ENCODE results near the gene GPR173.

The GPR173 gene

DNA sequence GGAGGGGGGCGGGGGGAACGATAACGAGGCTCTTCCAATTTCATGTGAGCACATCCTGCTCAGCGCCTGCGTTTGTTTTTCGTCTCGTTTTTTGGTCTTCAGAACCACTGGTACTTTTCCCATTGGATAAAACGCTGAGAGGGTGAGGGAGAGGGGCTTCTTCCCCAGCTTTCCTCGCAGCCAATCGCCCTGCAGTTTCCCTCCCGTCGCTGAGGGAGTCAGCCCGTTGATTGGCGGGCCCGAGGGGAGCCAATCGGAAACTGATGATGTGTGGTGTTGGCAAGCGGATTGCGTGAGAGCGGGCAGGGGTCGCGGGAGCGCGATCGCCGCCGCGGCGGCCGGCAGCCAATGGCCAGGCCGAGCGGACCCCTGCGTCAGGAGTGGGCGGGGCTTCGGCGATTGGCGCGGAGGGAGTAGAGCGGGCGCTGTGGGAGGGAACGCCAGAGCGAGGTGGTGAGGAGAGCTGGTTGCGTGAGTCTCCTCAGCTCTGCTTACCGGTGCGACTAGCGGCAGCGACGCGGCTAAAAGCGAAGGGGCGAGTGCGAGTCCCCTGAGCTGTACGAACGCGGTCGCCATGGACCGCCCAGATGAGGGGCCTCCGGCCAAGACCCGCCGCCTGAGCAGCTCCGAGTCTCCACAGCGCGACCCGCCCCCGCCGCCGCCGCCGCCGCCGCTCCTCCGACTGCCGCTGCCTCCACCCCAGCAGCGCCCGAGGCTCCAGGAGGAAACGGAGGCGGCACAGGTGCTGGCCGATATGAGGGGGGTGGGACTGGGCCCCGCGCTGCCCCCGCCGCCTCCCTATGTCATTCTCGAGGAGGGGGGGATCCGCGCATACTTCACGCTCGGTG is 33.6 kb downstream of the GPR173 start, which contains the start of gene TSPYL2:
TSS of gene TSPYL2 (plus strand) at position 443 of the 848 bp plus-strand sequence. CDS start at position 575, 132 bp downstream.
- peak within 1 kb of the TSS; percentile 87 for H3K27ac ChIP-seq (ENCODE audit: low read depth, low read length)
- peaks cover 5% of the 10 kb centered on the region for H3K4me1 ChIP-seq (ENCODE audit: control insufficient read depth, insufficient read depth, low read length)
- H3K36me3 ChIP-seq (ENCODE audit: control insufficient read depth, insufficient read depth, low read length): peaks cover 30% of the 10 kb centered on the region
- H3K27me3 ChIP-seq (ENCODE audit: control insufficient read depth, insufficient read depth, low read length): no peaks in the 10 kb centered on the region
- peak within 1 kb of the TSS; percentile 69; the same call in 1 of the 2 replicates for H3K9ac ChIP-seq (ENCODE audit: low read depth, low read length)
- peak within 1 kb of the TSS; percentile 76 for H3K4me3 ChIP-seq (ENCODE audit: low read depth, low read length)
- H3K9me3 ChIP-seq (ENCODE audit: control insufficient read depth, insufficient read depth, low read length): peaks cover 26% of the 10 kb centered on the region

DNA sequence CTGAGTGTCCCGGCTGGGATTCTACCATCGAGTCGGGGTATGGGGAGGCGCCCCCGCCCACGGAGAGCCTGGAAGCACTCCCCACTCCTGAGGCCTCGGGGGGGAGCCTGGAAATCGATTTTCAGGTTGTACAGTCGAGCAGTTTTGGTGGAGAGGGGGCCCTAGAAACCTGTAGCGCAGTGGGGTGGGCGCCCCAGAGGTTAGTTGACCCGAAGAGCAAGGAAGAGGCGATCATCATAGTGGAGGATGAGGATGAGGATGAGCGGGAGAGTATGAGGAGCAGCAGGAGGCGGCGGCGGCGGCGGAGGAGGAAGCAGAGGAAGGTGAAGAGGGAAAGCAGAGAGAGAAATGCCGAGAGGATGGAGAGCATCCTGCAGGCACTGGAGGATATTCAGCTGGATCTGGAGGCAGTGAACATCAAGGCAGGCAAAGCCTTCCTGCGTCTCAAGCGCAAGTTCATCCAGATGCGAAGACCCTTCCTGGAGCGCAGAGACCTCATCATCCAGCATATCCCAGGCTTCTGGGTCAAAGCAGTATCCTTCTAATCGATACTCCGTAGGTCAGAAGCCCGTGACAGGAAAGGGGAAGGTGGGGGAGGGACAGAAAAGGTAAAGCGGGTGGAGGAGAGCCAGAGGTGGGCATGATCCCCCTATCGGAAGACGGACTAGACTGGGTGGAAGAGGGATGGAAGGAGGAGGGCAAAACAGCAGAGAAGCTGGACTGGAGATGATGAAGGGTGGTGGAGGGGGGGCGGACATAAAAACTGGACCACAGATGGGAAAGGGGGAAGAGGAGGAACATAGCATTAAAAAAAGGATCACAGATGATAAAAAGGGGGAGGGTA is 34.4 kb downstream of the GPR173 start:
- Histone ChIP-seq H3K27me3 (ENCODE audit: control insufficient read depth, insufficient read depth, low read length) (no peaks in the 10 kb centered on the region), H3K27ac (ENCODE audit: low read depth, low read length) (peak overlapping the region; percentile 87), H3K9ac (ENCODE audit: low read depth, low read length) (peak overlapping the region; percentile 69; the same call in 1 of the 2 replicates), H3K36me3 (ENCODE audit: control insufficient read depth, insufficient read depth, low read length) (peaks cover 30% of the 10 kb centered on the region), H3K4me3 (ENCODE audit: low read depth, low read length) (peak overlapping the region; percentile 76), H3K9me3 (ENCODE audit: control insufficient read depth, insufficient read depth, low read length) (peaks cover 26% of the 10 kb centered on the region), H3K4me1 (ENCODE audit: control insufficient read depth, insufficient read depth, low read length) (peaks cover 5% of the 10 kb centered on the region)

DNA sequence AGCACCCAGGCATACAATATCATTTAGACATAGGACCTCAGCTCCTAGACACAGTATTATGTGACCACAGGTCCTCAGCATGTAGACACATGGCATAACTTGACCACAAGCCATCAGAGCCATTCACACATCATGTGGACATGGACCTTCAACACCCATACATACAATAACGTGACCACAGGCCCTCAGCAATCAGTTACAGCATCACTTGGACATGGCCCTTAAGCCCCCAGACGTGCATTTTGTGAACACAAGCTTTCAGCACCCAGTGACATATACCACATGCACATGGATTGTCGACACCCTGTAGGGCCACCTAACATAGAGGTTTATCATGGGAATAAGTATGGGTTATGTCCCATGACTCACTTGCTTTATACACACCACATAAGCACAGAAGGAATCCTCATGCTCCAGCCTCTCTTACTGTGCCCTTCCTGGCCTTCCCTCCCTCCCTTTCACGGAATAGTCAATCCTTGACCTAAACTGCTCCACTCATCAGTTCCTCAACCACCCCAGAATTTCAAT is 35.5 kb downstream of the GPR173 start:
- Histone ChIP-seq H3K27ac (ENCODE audit: low read depth, low read length) (no peak overlapping the region), H3K4me3 (ENCODE audit: low read depth, low read length) (no peak overlapping the region), H3K9me3 (ENCODE audit: control insufficient read depth, insufficient read depth, low read length) (peaks cover 26% of the 10 kb centered on the region), H3K9ac (ENCODE audit: low read depth, low read length) (no peak overlapping the region), H3K4me1 (ENCODE audit: control insufficient read depth, insufficient read depth, low read length) (peaks cover 5% of the 10 kb centered on the region), H3K27me3 (ENCODE audit: control insufficient read depth, insufficient read depth, low read length) (no peaks in the 10 kb centered on the region), H3K36me3 (ENCODE audit: control insufficient read depth, insufficient read depth, low read length) (peaks cover 30% of the 10 kb centered on the region)

DNA sequence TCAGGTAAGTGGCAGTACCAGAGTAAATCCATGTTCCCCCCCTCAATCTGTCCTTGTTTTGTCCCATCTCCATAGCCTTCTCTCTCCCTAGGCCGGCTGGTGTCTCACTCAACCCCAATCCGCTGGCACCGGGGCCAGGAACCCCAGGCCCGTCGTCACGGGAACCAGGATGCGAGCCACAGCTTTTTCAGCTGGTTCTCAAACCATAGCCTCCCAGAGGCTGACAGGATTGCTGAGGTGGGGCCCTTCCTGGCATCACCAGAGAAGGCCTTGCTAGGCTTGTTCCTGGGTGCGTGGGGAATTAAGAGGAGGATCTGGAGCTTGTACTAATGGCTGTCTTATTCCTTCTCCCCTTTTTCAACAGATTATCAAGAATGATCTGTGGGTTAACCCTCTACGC is 36.3 kb downstream of the GPR173 start:
- Histone ChIP-seq H3K36me3 (ENCODE audit: control insufficient read depth, insufficient read depth, low read length) (peaks cover 30% of the 10 kb centered on the region), H3K27me3 (ENCODE audit: control insufficient read depth, insufficient read depth, low read length) (no peaks in the 10 kb centered on the region), H3K9me3 (ENCODE audit: control insufficient read depth, insufficient read depth, low read length) (peaks cover 25% of the 10 kb centered on the region), H3K27ac (ENCODE audit: low read depth, low read length) (no peak overlapping the region), H3K4me1 (ENCODE audit: control insufficient read depth, insufficient read depth, low read length) (peaks cover 5% of the 10 kb centered on the region), H3K9ac (ENCODE audit: low read depth, low read length) (no peak overlapping the region), H3K4me3 (ENCODE audit: low read depth, low read length) (no peak overlapping the region)

DNA sequence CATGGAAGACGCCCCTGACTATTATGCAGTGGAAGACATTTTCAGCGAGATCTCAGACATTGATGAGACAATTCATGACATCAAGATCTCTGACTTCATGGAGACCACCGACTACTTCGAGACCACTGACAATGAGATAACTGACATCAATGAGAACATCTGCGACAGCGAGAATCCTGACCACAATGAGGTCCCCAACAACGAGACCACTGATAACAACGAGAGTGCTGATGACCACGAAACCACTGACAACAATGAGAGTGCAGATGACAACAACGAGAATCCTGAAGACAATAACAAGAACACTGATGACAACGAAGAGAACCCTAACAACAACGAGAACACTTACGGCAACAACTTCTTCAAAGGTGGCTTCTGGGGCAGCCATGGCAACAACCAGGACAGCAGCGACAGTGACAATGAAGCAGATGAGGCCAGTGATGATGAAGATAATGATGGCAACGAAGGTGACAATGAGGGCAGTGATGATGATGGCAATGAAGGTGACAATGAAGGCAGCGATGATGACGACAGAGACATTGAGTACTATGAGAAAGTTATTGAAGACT is 37.2 kb downstream of the GPR173 start:
- Histone ChIP-seq H3K4me1 (ENCODE audit: control insufficient read depth, insufficient read depth, low read length) (peaks cover 2% of the 10 kb centered on the region), H3K9me3 (ENCODE audit: control insufficient read depth, insufficient read depth, low read length) (peaks cover 27% of the 10 kb centered on the region), H3K27ac (ENCODE audit: low read depth, low read length) (no peak overlapping the region), H3K9ac (ENCODE audit: low read depth, low read length) (no peak overlapping the region), H3K27me3 (ENCODE audit: control insufficient read depth, insufficient read depth, low read length) (no peaks in the 10 kb centered on the region), H3K4me3 (ENCODE audit: low read depth, low read length) (no peak overlapping the region), H3K36me3 (ENCODE audit: control insufficient read depth, insufficient read depth, low read length) (peaks cover 30% of the 10 kb centered on the region)

DNA sequence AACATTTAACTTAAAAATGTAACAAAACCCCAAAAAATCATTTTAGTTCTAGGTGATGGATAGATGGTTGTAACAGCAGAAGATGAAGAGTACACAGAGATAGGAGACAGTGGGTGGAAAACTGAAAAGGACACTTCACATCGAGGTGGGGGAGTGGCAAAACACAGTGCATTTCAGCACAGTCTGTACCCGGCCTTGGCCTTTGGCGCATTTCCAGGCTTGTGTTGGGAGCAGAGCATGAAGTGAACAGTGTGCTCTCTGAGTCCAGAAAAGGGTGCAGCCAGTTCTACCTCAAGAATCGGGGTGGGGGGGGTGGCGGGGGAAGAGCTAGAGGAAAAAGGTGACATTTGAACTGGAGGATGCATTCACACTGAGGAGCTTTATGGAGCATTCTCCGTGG is 37.9 kb downstream of the GPR173 start:
- Histone ChIP-seq H3K9me3 (ENCODE audit: control insufficient read depth, insufficient read depth, low read length) (peaks cover 27% of the 10 kb centered on the region), H3K36me3 (ENCODE audit: control insufficient read depth, insufficient read depth, low read length) (peaks cover 30% of the 10 kb centered on the region), H3K4me1 (ENCODE audit: control insufficient read depth, insufficient read depth, low read length) (no peaks in the 10 kb centered on the region), H3K4me3 (ENCODE audit: low read depth, low read length) (no peak overlapping the region), H3K27me3 (ENCODE audit: control insufficient read depth, insufficient read depth, low read length) (no peaks in the 10 kb centered on the region), H3K9ac (ENCODE audit: low read depth, low read length) (no peak overlapping the region), H3K27ac (ENCODE audit: low read depth, low read length) (no peak overlapping the region)

DNA sequence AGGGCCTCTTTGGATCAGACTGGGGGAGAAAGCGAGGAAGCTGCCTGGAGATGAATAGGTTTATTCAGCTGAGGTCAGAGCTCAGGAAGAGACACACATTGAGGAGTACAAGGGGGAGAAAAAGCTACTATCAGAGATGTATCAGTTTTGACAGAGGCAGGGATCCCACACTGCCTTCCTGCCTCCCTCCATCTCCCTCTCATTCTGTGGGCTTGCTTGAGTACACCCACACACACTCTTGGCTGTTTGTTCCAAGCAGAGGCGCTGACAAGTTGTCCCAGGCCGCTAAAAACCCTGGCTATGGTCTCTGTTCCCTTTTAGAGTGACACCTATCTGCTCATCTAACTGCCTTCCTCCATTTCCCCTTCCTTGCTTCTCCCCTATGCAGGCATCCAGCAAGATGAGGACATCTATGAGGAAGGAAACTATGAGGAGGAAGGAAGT is 38.8 kb downstream of the GPR173 start:
- H3K4me3 ChIP-seq (ENCODE audit: low read depth, low read length): no peak overlapping the region
- H3K36me3 ChIP-seq (ENCODE audit: control insufficient read depth, insufficient read depth, low read length): peaks cover 30% of the 10 kb centered on the region
- H3K9ac ChIP-seq (ENCODE audit: low read depth, low read length): no peak overlapping the region
- no peaks in the 10 kb centered on the region for H3K27me3 ChIP-seq (ENCODE audit: control insufficient read depth, insufficient read depth, low read length)
- H3K9me3 ChIP-seq (ENCODE audit: control insufficient read depth, insufficient read depth, low read length): peaks cover 24% of the 10 kb centered on the region
- no peak overlapping the region for H3K27ac ChIP-seq (ENCODE audit: low read depth, low read length)
- no peaks in the 10 kb centered on the region for H3K4me1 ChIP-seq (ENCODE audit: control insufficient read depth, insufficient read depth, low read length)

DNA sequence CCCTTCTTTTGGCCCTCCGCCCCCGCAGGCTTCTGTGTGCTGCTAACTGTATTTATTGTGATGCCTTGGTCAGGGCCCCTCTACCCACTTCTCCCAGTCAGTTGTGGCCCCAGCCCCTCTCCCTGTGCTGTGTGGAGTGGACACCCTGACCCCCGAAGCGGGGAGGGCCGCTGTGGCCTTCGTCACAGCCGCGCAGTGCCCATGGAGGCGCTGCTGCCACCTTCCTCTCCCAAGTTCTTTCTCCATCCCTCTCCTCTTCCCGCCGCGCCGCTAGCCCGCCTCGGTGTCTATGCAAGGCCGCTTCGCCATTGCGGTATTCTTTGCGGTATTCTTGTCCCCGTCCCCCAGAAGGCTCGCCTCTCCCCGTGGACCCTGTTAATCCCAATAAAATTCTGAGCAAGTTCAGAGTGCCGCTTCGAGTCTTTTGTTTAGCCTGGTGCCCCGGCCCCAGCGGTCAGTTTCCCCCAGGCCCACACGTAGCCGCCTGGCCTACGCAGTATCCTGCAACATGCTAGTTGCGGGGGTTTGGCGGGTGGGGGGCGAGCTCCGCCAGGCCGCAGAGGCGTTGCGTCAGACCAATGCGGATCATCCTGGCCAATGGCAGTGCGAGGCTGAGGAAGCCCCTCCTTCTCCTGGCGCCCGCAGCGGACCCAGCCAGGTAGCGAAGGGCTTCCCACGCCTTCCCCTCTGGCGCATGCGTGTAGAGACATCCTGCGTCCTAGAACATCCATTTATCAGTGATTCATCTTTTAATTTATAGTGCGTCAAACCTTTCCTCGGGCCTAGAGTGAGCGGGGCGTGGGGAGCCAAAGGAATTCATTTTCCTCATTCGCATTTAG is 39.8 kb downstream of the GPR173 start:
- no peaks in the 10 kb centered on the region for H3K4me1 ChIP-seq (ENCODE audit: control insufficient read depth, insufficient read depth, low read length)
- H3K27ac ChIP-seq (ENCODE audit: low read depth, low read length): peak overlapping the region; percentile 64
- peak overlapping the region; percentile 80 for H3K4me3 ChIP-seq (ENCODE audit: low read depth, low read length)
- H3K9ac ChIP-seq (ENCODE audit: low read depth, low read length): peak overlapping the region; percentile 40
- H3K36me3 ChIP-seq (ENCODE audit: control insufficient read depth, insufficient read depth, low read length): peaks cover 30% of the 10 kb centered on the region
- no peaks in the 10 kb centered on the region for H3K27me3 ChIP-seq (ENCODE audit: control insufficient read depth, insufficient read depth, low read length)
- H3K9me3 ChIP-seq (ENCODE audit: control insufficient read depth, insufficient read depth, low read length): peaks cover 24% of the 10 kb centered on the region

DNA sequence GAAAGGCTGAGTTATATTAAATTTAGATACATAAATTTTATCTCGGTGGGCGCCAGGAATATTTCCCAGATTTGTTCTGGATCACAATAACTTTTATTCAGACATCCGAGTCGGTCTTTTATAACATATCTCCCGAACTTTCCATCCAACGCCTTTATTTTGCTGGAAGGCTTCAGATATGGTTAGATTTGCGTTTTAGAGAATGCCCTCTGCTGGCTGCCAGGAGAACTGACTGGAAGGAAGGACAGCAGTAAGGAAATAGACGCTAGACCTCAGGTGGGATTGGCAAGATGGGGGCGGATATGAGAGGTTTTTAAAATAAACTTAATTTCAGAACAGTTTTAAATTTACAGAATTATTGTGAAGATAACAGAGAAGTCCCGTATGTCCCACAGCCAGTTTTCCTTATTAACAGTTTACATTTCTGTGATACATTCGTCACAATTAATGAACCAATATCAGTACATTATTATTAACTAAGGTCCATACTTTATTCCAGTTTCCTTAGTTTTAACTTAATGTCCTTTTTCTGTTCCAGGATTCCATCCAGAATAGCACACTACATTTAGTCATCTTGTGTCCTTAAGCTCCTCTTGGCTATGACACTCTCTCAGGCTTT is 40.7 kb downstream of the GPR173 start:
- peak overlapping the region; percentile 47 for H3K27ac ChIP-seq (ENCODE audit: low read depth, low read length)
- no peaks in the 10 kb centered on the region for H3K4me1 ChIP-seq (ENCODE audit: control insufficient read depth, insufficient read depth, low read length)
- H3K36me3 ChIP-seq (ENCODE audit: control insufficient read depth, insufficient read depth, low read length): peaks cover 24% of the 10 kb centered on the region
- H3K4me3 ChIP-seq (ENCODE audit: low read depth, low read length): peak overlapping the region; percentile 80
- H3K9ac ChIP-seq (ENCODE audit: low read depth, low read length): no peak overlapping the region
- peaks cover 20% of the 10 kb centered on the region for H3K9me3 ChIP-seq (ENCODE audit: control insufficient read depth, insufficient read depth, low read length)
- no peaks in the 10 kb centered on the region for H3K27me3 ChIP-seq (ENCODE audit: control insufficient read depth, insufficient read depth, low read length)

DNA sequence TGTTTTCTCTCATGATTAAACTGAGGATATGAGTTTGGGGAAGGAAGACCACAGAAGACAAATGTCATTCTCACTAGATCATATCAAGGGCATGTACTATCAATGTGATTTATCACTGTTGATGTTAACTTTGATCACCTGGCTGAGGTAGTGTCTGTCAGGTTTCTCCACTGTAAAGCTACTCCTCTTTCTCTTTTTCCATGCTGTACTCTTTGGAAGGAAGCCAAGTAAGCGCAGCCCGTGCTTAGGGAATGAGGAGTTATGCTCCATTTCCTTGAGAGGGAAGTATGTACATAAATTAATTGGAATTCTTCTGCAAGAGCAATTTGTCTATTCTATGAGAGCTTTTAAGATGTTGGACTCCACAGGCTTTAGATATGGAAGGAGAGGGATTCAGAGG is 41.3 kb downstream of the GPR173 start:
- Histone ChIP-seq H3K27ac (ENCODE audit: low read depth, low read length) (no peak overlapping the region), H3K4me3 (ENCODE audit: low read depth, low read length) (no peak overlapping the region), H3K4me1 (ENCODE audit: control insufficient read depth, insufficient read depth, low read length) (no peaks in the 10 kb centered on the region), H3K27me3 (ENCODE audit: control insufficient read depth, insufficient read depth, low read length) (no peaks in the 10 kb centered on the region), H3K36me3 (ENCODE audit: control insufficient read depth, insufficient read depth, low read length) (peaks cover 19% of the 10 kb centered on the region), H3K9ac (ENCODE audit: low read depth, low read length) (no peak overlapping the region), H3K9me3 (ENCODE audit: control insufficient read depth, insufficient read depth, low read length) (peaks cover 16% of the 10 kb centered on the region)

All from HUES48 (cell line).